ENCODE results near the gene GNA15.
A peak's percentile ranks its signal among the peaks of the same experiment; 100 is the strongest.

GNA15 gene

DNA sequence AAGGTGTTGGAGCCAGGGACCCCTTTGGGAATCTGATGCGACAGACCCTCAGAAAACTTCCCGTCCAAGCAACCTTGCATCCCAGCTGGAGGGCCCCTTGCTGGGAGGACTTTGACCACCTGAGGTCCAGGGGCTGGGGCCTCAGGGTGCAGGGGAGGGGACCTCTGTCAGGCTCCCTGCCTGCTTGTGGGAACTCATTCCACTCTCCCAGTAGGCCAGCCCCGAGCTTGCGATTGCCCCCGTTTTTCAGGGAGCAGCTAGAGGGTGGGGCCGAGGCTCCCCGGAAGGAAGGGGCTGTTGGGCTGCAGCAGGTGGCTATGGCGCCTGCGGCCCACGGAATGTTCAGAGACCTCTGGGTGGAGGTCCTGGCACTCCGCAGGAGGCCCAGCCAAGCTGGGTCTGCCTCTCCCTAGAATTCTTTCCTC, 38.9 kb upstream of the GNA15 start:
- H3K4me3 ChIP-seq (replicated peaks; ENCODE audit: low read depth, low read length) = peak overlapping the region; percentile 85
- no peak for DNase-seq (ENCODE audit: extremely low read depth, low read depth)
- TF ChIP-seq, protein P1, sequence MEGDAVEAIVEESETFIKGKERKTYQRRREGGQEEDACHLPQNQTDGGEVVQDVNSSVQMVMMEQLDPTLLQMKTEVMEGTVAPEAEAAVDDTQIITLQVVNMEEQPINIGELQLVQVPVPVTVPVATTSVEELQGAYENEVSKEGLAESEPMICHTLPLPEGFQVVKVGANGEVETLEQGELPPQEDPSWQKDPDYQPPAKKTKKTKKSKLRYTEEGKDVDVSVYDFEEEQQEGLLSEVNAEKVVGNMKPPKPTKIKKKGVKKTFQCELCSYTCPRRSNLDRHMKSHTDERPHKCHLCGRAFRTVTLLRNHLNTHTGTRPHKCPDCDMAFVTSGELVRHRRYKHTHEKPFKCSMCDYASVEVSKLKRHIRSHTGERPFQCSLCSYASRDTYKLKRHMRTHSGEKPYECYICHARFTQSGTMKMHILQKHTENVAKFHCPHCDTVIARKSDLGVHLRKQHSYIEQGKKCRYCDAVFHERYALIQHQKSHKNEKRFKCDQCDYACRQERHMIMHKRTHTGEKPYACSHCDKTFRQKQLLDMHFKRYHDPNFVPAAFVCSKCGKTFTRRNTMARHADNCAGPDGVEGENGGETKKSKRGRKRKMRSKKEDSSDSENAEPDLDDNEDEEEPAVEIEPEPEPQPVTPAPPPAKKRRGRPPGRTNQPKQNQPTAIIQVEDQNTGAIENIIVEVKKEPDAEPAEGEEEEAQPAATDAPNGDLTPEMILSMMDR (IDR thresholded peaks at IDR 0.05; ENCODE audit: low read depth, low read length, missing control alignments) = no peak

DNA sequence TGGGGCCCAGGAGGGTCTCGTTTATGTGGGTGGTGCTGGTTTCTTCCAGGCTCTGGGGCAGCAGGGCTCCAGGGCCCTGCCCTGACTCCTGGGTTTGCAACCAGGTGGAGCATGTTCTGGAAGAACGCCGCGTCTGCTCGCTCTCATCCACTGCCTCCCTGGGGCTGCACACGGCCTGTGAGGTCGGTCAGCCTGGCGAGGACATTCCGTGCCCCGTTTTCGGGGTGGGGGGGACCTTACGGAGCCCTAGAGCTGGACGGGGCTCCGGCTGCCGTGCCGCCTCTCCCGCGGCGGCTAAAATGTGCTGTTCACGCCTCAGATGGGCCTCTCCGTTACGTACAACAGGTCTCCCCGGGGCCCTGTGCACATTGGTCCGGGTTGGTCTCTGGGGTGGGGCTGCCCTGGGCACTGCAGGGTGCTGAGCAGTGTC, 38.4 kb upstream of the GNA15 start:
- no peak overlapping the region for H3K4me3 ChIP-seq (replicated peaks; ENCODE audit: low read depth, low read length)

GRCh38 chr19:3098141-3098514, 37.7 kb upstream of the GNA15 start:
- DNase-seq (ENCODE audit: extremely low read depth, low read depth) = no peak
- TF ChIP-seq, protein P1 (IDR thresholded peaks at IDR 0.05; ENCODE audit: low read depth, low read length, missing control alignments) = no peak
- H3K4me3 ChIP-seq (replicated peaks; ENCODE audit: low read depth, low read length) = no peak overlapping the region

More for the DNA sequence above, 38.4 kb upstream of the GNA15 start:
- TF ChIP-seq, protein P1 (IDR thresholded peaks at IDR 0.05; ENCODE audit: low read depth, low read length, missing control alignments) = no peak
- DNase-seq (ENCODE audit: extremely low read depth, low read depth) = no peak

GRCh38 chr19:3098515-3099346, 37.1 kb upstream of the GNA15 start:
- DNase-seq (ENCODE audit: extremely low read depth, low read depth) = no peak
- TF ChIP-seq, protein P1 (IDR thresholded peaks at IDR 0.05; ENCODE audit: low read depth, low read length, missing control alignments) = no peak
- no peak overlapping the region for H3K4me3 ChIP-seq (replicated peaks; ENCODE audit: low read depth, low read length)

- no peak for DNase-seq (ENCODE audit: extremely low read depth, low read depth)
- TF ChIP-seq, protein P1 (IDR thresholded peaks at IDR 0.05; ENCODE audit: low read depth, low read length, missing control alignments) = no peak
- H3K4me3 ChIP-seq (replicated peaks; ENCODE audit: low read depth, low read length) = no peak overlapping the region
Observed at GRCh38 chr19:3099347-3100145, 36.3 kb upstream of the GNA15 start.

GRCh38 chr19:3100331-3100730, 35.5 kb upstream of the GNA15 start:
- H3K4me3 ChIP-seq (replicated peaks; ENCODE audit: low read depth, low read length) = no peak overlapping the region
- no peak for DNase-seq (ENCODE audit: extremely low read depth, low read depth)
- TF ChIP-seq, protein P1 (IDR thresholded peaks at IDR 0.05; ENCODE audit: low read depth, low read length, missing control alignments) = no peak

All from HFF-Myc (cell line).